Measurements from ENCODE around the gene GAL3ST2. TPM values are rescaled to one million over a fixed set of nuclear protein-coding genes. Genes with fewer than 3 reads are reported as not detected.
"Not testable (repeated sequence)": the region's sequence is repeated elsewhere in the genome, so short reads cannot be mapped to it uniquely, and the experiment has no call there.

Gene GAL3ST2
- 0.04 TPM for polyA plus RNA-seq (2013)

DNA sequence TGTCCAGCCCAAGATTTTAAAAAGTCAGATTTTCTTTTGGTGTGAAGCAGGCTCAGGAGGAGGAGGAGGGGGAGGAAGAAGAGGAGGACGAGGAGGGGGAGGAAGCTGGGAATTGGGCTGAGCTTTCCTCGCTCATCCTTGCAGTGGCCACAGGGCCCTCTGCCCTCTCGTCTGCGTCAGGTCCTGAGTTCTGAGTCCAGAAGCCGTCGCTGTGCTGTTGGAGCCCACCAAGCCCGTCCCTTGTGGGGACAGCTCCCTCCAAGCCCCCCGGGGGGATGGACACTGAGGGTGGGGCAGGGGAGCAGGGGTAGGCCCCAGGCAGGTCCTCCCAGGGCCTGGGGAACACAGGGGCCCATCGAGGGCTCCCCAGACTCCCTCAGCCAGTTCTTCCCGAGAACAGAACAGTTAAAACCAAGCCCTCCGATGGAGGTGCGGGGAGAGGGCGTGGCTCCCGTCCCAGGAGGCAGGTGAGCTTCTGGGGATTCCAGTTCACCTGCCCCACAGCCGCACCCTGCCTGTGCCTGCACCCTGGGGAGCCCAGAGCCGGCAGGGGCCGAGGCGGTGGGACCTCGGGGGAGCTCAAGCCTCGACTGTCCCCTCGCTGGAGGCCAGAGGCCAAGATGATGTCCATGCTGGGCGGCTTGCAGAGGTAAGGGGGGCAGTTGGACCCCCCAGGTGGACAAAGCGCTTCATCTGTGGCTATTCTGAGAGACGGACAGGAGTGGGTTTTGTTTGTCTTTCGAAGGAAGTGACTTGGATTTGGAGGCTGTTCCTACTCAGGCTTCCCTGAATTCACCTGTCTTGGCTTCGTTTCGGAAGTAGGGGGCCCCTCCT, at the start of gene GAL3ST2:
TSS of gene GAL3ST2 (plus strand) at position 487 of the 834 bp plus-strand sequence. CDS start at position 621, 134 bp downstream.
- no peak for DNase-seq
- 94% methylated on average over 17 of the region's 27 CpGs for WGBS (ENCODE audit: insufficient coverage)
- H3K27ac ChIP-seq (ENCODE audit: insufficient read depth in 1 of 2, low read depth in 1 of 2, low read length in 2 of 2, poor library complexity in 1 of 2, severe bottlenecking in 2 of 2), result no peak within 1 kb of the TSS
- H3K36me3 ChIP-seq (ENCODE audit: control insufficient read depth in 4 of 4, insufficient read depth in 4 of 4, low read length in 3 of 4), result no peaks in the 10 kb centered on the region
- peaks cover 0 to 2% (median 0%) of the 10 kb centered on the region in 5 experiments for H3K27me3 ChIP-seq (replicated peaks in 2 of 5; ENCODE audit: control insufficient read depth in 4 of 5, insufficient read depth in 5 of 5, low read length in 4 of 5)
- ChIA-PET CTCF (interaction anchor here (1.9 kb wide), 1 partner anchor 9 kb away, joined by 5 read pairs; no protein-coding TSS in a partner anchor), POLR2A (no interaction called here)
- H3K4me3 ChIP-seq (ENCODE audit: control insufficient read depth in 1 of 7, extremely low read depth in 1 of 7, insufficient read depth in 4 of 7, low read depth in 2 of 7, low read length in 6 of 7), result no peak within 1 kb of the TSS
- peaks cover 0 to 5% (median 0%) of the 10 kb centered on the region in 5 experiments for H3K9me3 ChIP-seq (ENCODE audit: control extremely low read depth in 1 of 5, control insufficient read depth in 4 of 5, insufficient read depth in 2 of 5, low read depth in 1 of 5, low read length in 4 of 5)
- peaks cover 0 to 19% (median 9%) of the 10 kb centered on the region in 4 experiments for H3K4me1 ChIP-seq (ENCODE audit: control extremely low read depth in 1 of 4, control insufficient read depth in 4 of 4, insufficient read depth in 4 of 4, low read length in 3 of 4)

DNA sequence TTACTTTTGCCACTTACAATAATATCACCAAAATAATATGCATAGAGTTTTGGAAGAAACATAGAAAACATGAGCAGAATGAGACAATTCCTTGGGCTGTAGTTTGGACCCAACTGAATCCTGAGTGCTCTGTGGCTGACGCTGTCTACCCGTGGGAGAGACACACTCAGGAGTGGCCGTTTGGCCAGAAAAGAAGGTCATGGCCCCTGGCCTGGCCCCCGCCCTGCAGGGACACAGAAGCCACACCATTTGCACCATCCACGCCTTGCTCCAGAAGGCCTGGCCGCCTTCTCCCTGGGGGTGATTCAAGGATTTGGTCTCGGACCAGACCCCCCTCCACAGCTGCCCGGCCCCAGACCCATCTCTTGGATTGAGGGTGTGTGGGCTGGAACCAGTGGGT, 48.6 kb upstream of the GAL3ST2 start:
- Histone ChIP-seq H3K36me3 (ENCODE audit: control insufficient read depth in 4 of 4, insufficient read depth in 4 of 4, low read length in 3 of 4) (peaks cover 6 to 28% (median 19%) of the 10 kb centered on the region in 4 experiments), H3K27ac (ENCODE audit: insufficient read depth in 1 of 2, low read depth in 1 of 2, low read length in 2 of 2, poor library complexity in 1 of 2, severe bottlenecking in 2 of 2) (no peak overlapping the region), H3K4me1 (ENCODE audit: control extremely low read depth in 1 of 4, control insufficient read depth in 4 of 4, insufficient read depth in 4 of 4, low read length in 3 of 4) (peaks cover 0 to 16% (median 3%) of the 10 kb centered on the region in 4 experiments), H3K9me3 (ENCODE audit: control extremely low read depth in 1 of 5, control insufficient read depth in 4 of 5, insufficient read depth in 2 of 5, low read depth in 1 of 5, low read length in 4 of 5) (peaks cover 0 to 11% (median 8%) of the 10 kb centered on the region in 5 experiments), H3K27me3 (replicated peaks in 2 of 5; ENCODE audit: control insufficient read depth in 4 of 5, insufficient read depth in 5 of 5, low read length in 4 of 5) (no peaks in the 10 kb centered on the region), H3K4me3 (ENCODE audit: control insufficient read depth in 1 of 7, extremely low read depth in 1 of 7, insufficient read depth in 4 of 7, low read depth in 2 of 7, low read length in 6 of 7) (no peak overlapping the region)
- WGBS (ENCODE audit: insufficient coverage), result 96% methylated on average over 4 of the region's 8 CpGs
- CTCF ChIA-PET, result interaction anchor here (1.0 kb wide), 1 partner anchor 12 kb away, joined by 3 read pairs; no protein-coding TSS in a partner anchor
- no peak for DNase-seq
- POLR2A ChIA-PET, result no interaction called here

DNA sequence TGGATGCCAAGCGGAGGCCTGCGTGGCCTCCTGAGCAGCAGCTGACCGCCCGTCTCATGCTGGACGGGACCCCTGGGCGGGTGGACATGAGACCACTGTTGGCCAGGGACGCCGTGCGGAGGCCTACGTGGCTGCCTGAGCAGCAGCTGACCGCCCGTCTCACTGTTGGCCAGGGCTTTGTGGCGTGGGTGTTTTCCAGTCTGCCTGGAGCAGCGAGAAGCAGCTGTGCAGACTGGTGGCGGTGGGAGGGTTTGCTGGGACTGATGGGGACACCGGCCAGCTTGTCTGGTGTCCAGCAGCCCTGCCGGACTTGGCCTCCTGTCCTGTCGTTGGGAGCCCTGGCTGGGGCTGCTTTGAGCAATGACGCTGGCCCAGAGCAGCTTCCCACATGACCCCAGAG, 48.0 kb upstream of the GAL3ST2 start:
- H3K27ac ChIP-seq (ENCODE audit: insufficient read depth in 1 of 2, low read depth in 1 of 2, low read length in 2 of 2, poor library complexity in 1 of 2, severe bottlenecking in 2 of 2), result no peak overlapping the region
- POLR2A ChIA-PET, result no interaction called here
- peaks cover 0 to 5% (median 2%) of the 10 kb centered on the region in 5 experiments for H3K9me3 ChIP-seq (ENCODE audit: control extremely low read depth in 1 of 5, control insufficient read depth in 4 of 5, insufficient read depth in 2 of 5, low read depth in 1 of 5, low read length in 4 of 5)
- DNase-seq, result no peak
- H3K4me1 ChIP-seq (ENCODE audit: control extremely low read depth in 1 of 4, control insufficient read depth in 4 of 4, insufficient read depth in 4 of 4, low read length in 3 of 4), result peaks cover 0 to 16% (median 6%) of the 10 kb centered on the region in 4 experiments
- peaks cover 3 to 21% (median 13%) of the 10 kb centered on the region in 4 experiments for H3K36me3 ChIP-seq (ENCODE audit: control insufficient read depth in 4 of 4, insufficient read depth in 4 of 4, low read length in 3 of 4)
- WGBS (ENCODE audit: insufficient coverage), result 95% methylated on average over 19 of the region's 19 CpGs
- H3K27me3 ChIP-seq (replicated peaks in 2 of 5; ENCODE audit: control insufficient read depth in 4 of 5, insufficient read depth in 5 of 5, low read length in 4 of 5), result no peaks in the 10 kb centered on the region
- no peak overlapping the region for H3K4me3 ChIP-seq (ENCODE audit: control insufficient read depth in 1 of 7, extremely low read depth in 1 of 7, insufficient read depth in 4 of 7, low read depth in 2 of 7, low read length in 6 of 7)
- CTCF ChIA-PET, result interaction anchor here (0.9 to 1.5 kb wide), 3 partner anchors 12 to 140 kb away, joined by 3 to 4 read pairs (median 3); no protein-coding TSS in a partner anchor

DNA sequence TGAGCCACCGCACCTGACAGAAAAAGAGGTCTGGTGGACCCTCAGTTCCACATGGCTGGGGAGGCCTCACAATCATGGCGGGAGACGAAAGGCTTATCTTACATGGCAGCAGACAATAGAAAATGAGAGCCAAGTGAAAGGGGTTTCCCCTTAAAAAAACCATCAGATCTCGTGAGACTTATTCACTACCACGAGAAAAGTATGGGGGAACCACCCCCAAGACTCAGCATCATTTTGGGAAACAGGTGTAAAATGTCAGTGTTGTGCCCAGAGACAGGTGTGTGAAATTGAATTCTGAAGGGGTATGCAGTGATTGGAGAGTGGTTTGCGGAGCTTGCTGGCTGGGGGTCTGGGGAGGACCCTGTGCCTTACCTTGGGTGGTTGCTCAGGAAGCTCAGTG, 46.8 kb upstream of the GAL3ST2 start:
- no peak for DNase-seq
- WGBS (ENCODE audit: insufficient coverage), result 93% methylated on average over 4 of the region's 6 CpGs
- CTCF ChIA-PET, result interaction anchor here (1.0 to 1.5 kb wide), 2 partner anchors 27 to 139 kb away, joined by 3 to 5 read pairs; no protein-coding TSS in a partner anchor

DNA sequence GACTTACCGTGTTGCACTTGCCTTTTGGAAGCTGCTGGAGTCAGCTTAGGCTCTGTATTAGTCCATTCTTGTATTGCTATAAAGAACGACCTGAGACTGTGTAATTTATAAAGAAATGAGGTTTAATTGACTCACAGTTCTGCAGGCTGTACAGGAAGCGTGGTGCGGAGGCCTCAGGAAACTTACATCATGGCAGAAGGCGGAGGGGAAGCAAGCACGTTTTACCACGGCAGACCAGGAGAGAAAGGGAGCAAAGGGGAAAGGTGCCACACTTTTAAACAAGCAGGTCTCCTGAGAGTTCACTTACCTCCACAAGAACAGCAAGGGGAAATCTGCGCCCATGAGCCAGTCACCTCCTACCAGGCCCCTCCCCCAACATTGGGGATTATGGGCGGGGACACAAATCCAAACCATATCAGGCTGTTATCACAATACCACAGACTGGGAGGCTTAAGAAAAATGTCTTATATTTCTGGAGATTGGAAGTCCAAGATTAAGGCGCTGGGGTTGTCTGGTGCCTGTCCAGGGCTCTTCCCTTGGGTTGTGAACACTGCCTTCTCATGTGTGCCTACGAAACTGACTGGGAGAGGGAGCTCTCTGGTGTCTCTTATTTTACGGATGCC, 45.8 kb upstream of the GAL3ST2 start:
- peaks cover 0 to 31% (median 21%) of the 10 kb centered on the region in 4 experiments for H3K4me1 ChIP-seq (ENCODE audit: control extremely low read depth in 1 of 4, control insufficient read depth in 4 of 4, insufficient read depth in 4 of 4, low read length in 3 of 4)
- peak overlapping the region in 1 of 7 experiments; percentile 6 for H3K4me3 ChIP-seq (ENCODE audit: control insufficient read depth in 1 of 7, extremely low read depth in 1 of 7, insufficient read depth in 4 of 7, low read depth in 2 of 7, low read length in 6 of 7)
- 51% methylated on average over 11 of the region's 12 CpGs for WGBS (ENCODE audit: insufficient coverage)
- CTCF ChIA-PET, result interaction anchor here (1.0 to 7.6 kb wide), 3 partner anchors 28 to 148 kb away, joined by 5 to 60 read pairs (median 17); partner anchors contain the start of gene ING5
- DNase-seq, result peak in 2 of 3 donors; percentile 46 to 47
- H3K27ac ChIP-seq (ENCODE audit: insufficient read depth in 1 of 2, low read depth in 1 of 2, low read length in 2 of 2, poor library complexity in 1 of 2, severe bottlenecking in 2 of 2), result no peak overlapping the region
- peaks cover 0 to 6% (median 2%) of the 10 kb centered on the region in 4 experiments for H3K36me3 ChIP-seq (ENCODE audit: control insufficient read depth in 4 of 4, insufficient read depth in 4 of 4, low read length in 3 of 4)
- no peaks in the 10 kb centered on the region for H3K27me3 ChIP-seq (replicated peaks in 2 of 5; ENCODE audit: control insufficient read depth in 4 of 5, insufficient read depth in 5 of 5, low read length in 4 of 5)
- H3K9me3 ChIP-seq (ENCODE audit: control extremely low read depth in 1 of 5, control insufficient read depth in 4 of 5, insufficient read depth in 2 of 5, low read depth in 1 of 5, low read length in 4 of 5), result no peaks in the 10 kb centered on the region
- POLR2A ChIA-PET, result no interaction called here

More for the DNA sequence above, 46.8 kb upstream of the GAL3ST2 start:
- H3K27me3 ChIP-seq (replicated peaks in 2 of 5; ENCODE audit: control insufficient read depth in 4 of 5, insufficient read depth in 5 of 5, low read length in 4 of 5), result no peaks in the 10 kb centered on the region
- peaks cover 0 to 11% (median 7%) of the 10 kb centered on the region in 4 experiments for H3K36me3 ChIP-seq (ENCODE audit: control insufficient read depth in 4 of 4, insufficient read depth in 4 of 4, low read length in 3 of 4)
- peaks cover 0 to 22% (median 12%) of the 10 kb centered on the region in 4 experiments for H3K4me1 ChIP-seq (ENCODE audit: control extremely low read depth in 1 of 4, control insufficient read depth in 4 of 4, insufficient read depth in 4 of 4, low read length in 3 of 4)
- POLR2A ChIA-PET, result no interaction called here
- H3K4me3 ChIP-seq (ENCODE audit: control insufficient read depth in 1 of 7, extremely low read depth in 1 of 7, insufficient read depth in 4 of 7, low read depth in 2 of 7, low read length in 6 of 7), result no peak overlapping the region
- no peak overlapping the region for H3K27ac ChIP-seq (ENCODE audit: insufficient read depth in 1 of 2, low read depth in 1 of 2, low read length in 2 of 2, poor library complexity in 1 of 2, severe bottlenecking in 2 of 2)
- no peaks in the 10 kb centered on the region for H3K9me3 ChIP-seq (ENCODE audit: control extremely low read depth in 1 of 5, control insufficient read depth in 4 of 5, insufficient read depth in 2 of 5, low read depth in 1 of 5, low read length in 4 of 5)

DNA sequence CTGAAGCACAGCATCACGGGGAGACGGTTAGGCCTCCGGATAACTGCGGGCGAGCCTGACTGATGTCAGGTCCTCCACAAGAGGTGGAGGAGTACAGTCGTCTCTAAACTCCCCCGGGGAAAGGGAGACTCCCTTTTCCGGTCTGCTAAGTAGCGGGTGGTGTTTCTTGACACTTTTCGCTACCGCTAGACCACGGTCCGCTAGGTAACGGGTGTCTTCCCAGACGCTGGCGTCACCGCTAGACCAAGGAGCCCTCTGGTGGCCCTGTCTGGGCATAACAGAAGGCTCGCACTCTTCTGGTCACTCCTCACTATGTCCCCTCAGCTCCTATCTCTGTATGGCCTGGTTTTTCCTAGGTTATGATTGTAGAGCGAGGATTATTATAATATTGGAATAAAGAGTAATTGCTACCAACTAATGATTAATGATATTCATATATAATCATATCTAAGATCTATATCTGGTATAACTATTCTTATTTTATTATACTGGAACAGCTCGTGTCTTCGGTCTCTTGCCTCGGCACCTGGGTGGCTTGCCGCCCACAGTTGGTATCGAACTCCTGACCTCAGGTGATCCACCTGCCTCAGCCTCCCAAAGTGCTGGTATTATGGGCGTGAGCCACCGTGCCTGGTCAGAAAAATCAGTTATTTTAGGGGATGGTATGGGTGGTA, 44.0 kb upstream of the GAL3ST2 start:
- DNase-seq, result peak; percentile 35 to 64 (median 56)
- H3K4me3 ChIP-seq (ENCODE audit: control insufficient read depth in 1 of 7, extremely low read depth in 1 of 7, insufficient read depth in 4 of 7, low read depth in 2 of 7, low read length in 6 of 7); POLR2A ChIA-PET; H3K36me3 ChIP-seq (ENCODE audit: control insufficient read depth in 4 of 4, insufficient read depth in 4 of 4, low read length in 3 of 4); H3K9me3 ChIP-seq (ENCODE audit: control extremely low read depth in 1 of 5, control insufficient read depth in 4 of 5, insufficient read depth in 2 of 5, low read depth in 1 of 5, low read length in 4 of 5); H3K27me3 ChIP-seq (replicated peaks in 2 of 5; ENCODE audit: control insufficient read depth in 4 of 5, insufficient read depth in 5 of 5, low read length in 4 of 5); H3K27ac ChIP-seq (ENCODE audit: insufficient read depth in 1 of 2, low read depth in 1 of 2, low read length in 2 of 2, poor library complexity in 1 of 2, severe bottlenecking in 2 of 2): not testable (repeated sequence)
- H3K4me1 ChIP-seq (ENCODE audit: control extremely low read depth in 1 of 4, control insufficient read depth in 4 of 4, insufficient read depth in 4 of 4, low read length in 3 of 4), result peaks cover 0 to 34% (median 23%) of the 10 kb centered on the region in 4 experiments
- CTCF ChIA-PET, result interaction anchor here (1.5 to 7.6 kb wide), 5 partner anchors 26 to 146 kb away, joined by 4 to 60 read pairs (median 6); partner anchors contain the start of gene ING5
- WGBS (ENCODE audit: insufficient coverage), result 41% methylated on average over 9 of the region's 26 CpGs

All from common myeloid progenitor, CD34-positive (primary cell).